ENCODE results near the gene NAV1. TPM values are rescaled to one million over a fixed set of nuclear protein-coding genes. Genes with fewer than 3 reads are reported as not detected.

Gene NAV1
- total RNA-seq, 1 donor from 2014 or later, result 44.9 TPM

GRCh38 chr1:201551877-201552731 lies 13.2 kb downstream of the NAV1 start:
- H3K4me3 Mint-ChIP-seq, result no peak overlapping the region
- H3K9me3 Mint-ChIP-seq, result no peaks in the 10 kb centered on the region
- H3K27ac Mint-ChIP-seq, result no peak overlapping the region
- no peak for TF ChIP-seq CTCF (conservative IDR thresholded peaks at IDR 0.05)
- H3K4me1 Mint-ChIP-seq (ENCODE audit: unreplicated experiment), result peaks cover 27% of the 10 kb centered on the region
- H3K27me3 Mint-ChIP-seq, result no peaks in the 10 kb centered on the region
- H3K36me3 Mint-ChIP-seq, result no peaks in the 10 kb centered on the region
- DNase-seq (ENCODE audit: extremely low spot score, unreplicated experiment), result no peak

- Mint-ChIP-seq H3K27me3 (no peaks in the 10 kb centered on the region), H3K4me1 (ENCODE audit: unreplicated experiment) (peaks cover 35% of the 10 kb centered on the region), H3K9me3 (no peaks in the 10 kb centered on the region), H3K36me3 (no peaks in the 10 kb centered on the region), H3K27ac (no peak overlapping the region), H3K4me3 (no peak overlapping the region)
- TF ChIP-seq CTCF (conservative IDR thresholded peaks at IDR 0.05), result no peak
- DNase-seq (ENCODE audit: extremely low spot score, unreplicated experiment), result no peak
These were observed 14.0 kb downstream of the NAV1 start for GRCh38 chr1:201552941-201553351.

GRCh38 chr1:201553496-201554189 lies 14.7 kb downstream of the NAV1 start:
- DNase-seq (ENCODE audit: extremely low spot score, unreplicated experiment), result no peak
- no peaks in the 10 kb centered on the region for H3K27me3 Mint-ChIP-seq
- no peak overlapping the region for H3K4me3 Mint-ChIP-seq
- no peaks in the 10 kb centered on the region for H3K9me3 Mint-ChIP-seq
- TF ChIP-seq CTCF (conservative IDR thresholded peaks at IDR 0.05), result no peak
- H3K4me1 Mint-ChIP-seq (ENCODE audit: unreplicated experiment), result peaks cover 37% of the 10 kb centered on the region
- H3K36me3 Mint-ChIP-seq, result no peaks in the 10 kb centered on the region
- H3K27ac Mint-ChIP-seq, result no peak overlapping the region

DNA sequence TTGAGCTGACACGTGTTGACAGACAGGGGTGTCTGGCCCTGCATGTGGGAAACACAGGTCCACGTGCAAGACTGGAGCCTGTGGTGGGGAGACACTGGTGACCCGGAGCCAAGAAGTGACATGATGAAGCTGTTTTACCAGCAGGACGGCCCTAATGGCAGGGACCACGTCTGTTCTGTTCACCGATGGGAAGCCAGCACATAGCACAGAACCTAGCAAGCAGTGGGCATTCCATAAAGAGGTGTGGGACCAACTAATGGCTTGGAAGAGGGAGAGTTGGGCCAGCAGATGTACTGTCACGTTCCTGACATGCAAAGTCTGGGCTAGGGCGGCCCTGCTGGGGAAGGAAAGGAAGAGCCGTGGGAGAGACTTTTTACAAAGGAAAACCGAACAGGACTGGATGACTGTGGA lies 15.3 kb downstream of the NAV1 start:
- Mint-ChIP-seq H3K9me3 (no peaks in the 10 kb centered on the region), H3K4me1 (ENCODE audit: unreplicated experiment) (peaks cover 37% of the 10 kb centered on the region), H3K27ac (no peak overlapping the region), H3K36me3 (no peaks in the 10 kb centered on the region), H3K4me3 (no peak overlapping the region), H3K27me3 (no peaks in the 10 kb centered on the region)
- TF ChIP-seq CTCF (conservative IDR thresholded peaks at IDR 0.05), result no peak
- DNase-seq (ENCODE audit: extremely low spot score, unreplicated experiment), result no peak

- H3K27me3 Mint-ChIP-seq, result no peaks in the 10 kb centered on the region
- DNase-seq (ENCODE audit: extremely low spot score, unreplicated experiment), result no peak
- H3K4me1 Mint-ChIP-seq (ENCODE audit: unreplicated experiment), result peaks cover 44% of the 10 kb centered on the region
- no peak overlapping the region for H3K4me3 Mint-ChIP-seq
- no peak for TF ChIP-seq CTCF (conservative IDR thresholded peaks at IDR 0.05)
- H3K27ac Mint-ChIP-seq, result no peak overlapping the region
- no peaks in the 10 kb centered on the region for H3K9me3 Mint-ChIP-seq
- H3K36me3 Mint-ChIP-seq, result no peaks in the 10 kb centered on the region
These were observed 16.1 kb downstream of the NAV1 start for GRCh38 chr1:201554789-201555592.

Measured in type B pancreatic cell (in vitro differentiated cells).